T-helper 1 cell treated with Interleukin-12 subunit alpha and Interleukin-12 subunit beta and Interleukin-4 antibody, amounts not matched to agents 30 μg/mL and 1 μg/mL, for 36 hours (primary cell): ENCODE results near the gene AK9.
"Not testable (repeated sequence)": the region's sequence is repeated elsewhere in the genome, so short reads cannot be mapped to it uniquely, and the experiment has no call there.

Experiments used
- H3K27ac Mint-ChIP-seq: one replicate; pipeline ENCODE4 v1.8.0; 2021; ENCODE audit warnings: mild to moderate bottlenecking, mixed read lengths
- H3K27me3 Mint-ChIP-seq: one replicate; pipeline ENCODE4 v1.8.0; 2021; ENCODE audit warnings: low read depth, mixed read lengths
- H3K36me3 Mint-ChIP-seq: one replicate; pipeline ENCODE4 v1.8.0; 2021; ENCODE audit warnings: low read depth, mixed read lengths
- H3K4me1 Mint-ChIP-seq: one replicate; pipeline ENCODE4 v1.8.0; 2021; ENCODE audit warnings: low read depth, mixed read lengths
- H3K4me3 Mint-ChIP-seq: one replicate; pipeline ENCODE4 v1.8.0; 2021; ENCODE audit warnings: mild to moderate bottlenecking, moderate library complexity, mixed read lengths
- H3K9me3 Mint-ChIP-seq: one replicate; pipeline ENCODE4 v1.8.0; 2021; ENCODE audit warnings: mixed read lengths

Gene AK9

DNA sequence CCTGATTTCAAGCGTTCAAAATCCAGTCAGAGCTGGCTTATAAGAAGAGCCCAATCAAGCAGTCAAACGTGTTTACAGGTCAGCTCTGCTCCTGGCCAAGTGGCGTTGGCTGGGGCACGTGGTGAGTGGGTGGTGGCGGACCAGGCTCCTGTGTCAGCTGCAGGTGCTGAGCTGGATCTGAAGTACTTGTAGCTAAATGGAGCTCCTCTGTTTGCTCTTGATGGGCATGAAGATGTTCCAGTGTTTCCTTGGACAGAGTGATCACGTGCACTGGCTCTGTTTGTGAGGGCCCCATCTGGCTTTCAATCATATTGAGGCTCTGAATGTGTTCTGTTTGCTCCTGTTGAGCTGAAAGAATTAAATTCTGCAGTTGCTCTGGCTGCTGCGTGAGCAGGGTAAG is 225.2 kb downstream of the AK9 start:
- H3K4me1 Mint-ChIP-seq = peaks cover 41% of the 10 kb centered on the region
- H3K36me3 Mint-ChIP-seq = peaks cover 74% of the 10 kb centered on the region
- H3K27ac Mint-ChIP-seq = no peak overlapping the region

DNA sequence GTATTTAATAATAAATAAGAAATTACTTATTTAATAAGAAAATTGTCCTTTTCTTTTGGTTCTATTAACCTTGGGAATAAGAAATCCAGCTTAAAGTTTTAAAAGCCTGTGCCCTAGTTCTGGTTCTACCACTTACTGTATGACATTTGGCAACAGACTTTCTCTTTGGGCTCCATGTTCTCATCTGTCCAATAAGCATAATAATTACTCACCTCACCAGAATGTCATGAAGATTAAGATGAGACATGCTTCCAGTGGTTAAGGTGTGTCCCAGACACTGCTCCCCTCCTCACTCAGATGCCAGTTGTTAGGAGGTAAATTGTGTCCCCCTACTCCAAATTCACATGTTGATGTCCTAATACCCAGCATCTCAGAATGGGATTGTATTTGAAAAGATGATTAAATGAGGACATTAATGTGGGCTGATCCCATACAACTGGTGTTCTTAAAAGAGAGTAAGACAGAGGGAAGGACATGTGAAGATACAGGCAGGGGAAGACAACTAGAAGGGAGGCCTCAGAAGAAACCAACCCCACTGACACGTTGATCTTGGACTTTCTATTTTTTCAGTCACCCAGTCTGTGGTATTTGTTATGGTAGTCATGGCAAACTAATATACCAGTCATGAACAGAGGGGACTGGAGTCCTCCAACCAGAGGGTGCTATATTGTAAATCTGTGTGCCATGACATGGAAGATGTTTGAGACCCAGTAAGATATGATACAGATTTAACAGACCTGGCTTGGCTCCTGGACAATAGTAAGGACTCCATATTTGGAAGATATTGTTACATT is 229.1 kb downstream of the AK9 start:
- H3K36me3 Mint-ChIP-seq = peaks cover 42% of the 10 kb centered on the region
- no peak overlapping the region for H3K4me3 Mint-ChIP-seq
- peak overlapping the region; percentile 24 for H3K27ac Mint-ChIP-seq
- H3K4me1 Mint-ChIP-seq = peaks cover 47% of the 10 kb centered on the region
- H3K9me3 Mint-ChIP-seq = no peaks in the 10 kb centered on the region
- H3K27me3 Mint-ChIP-seq = no peaks in the 10 kb centered on the region

More for the DNA sequence above, 225.2 kb downstream of the AK9 start:
- no peaks in the 10 kb centered on the region for H3K9me3 Mint-ChIP-seq
- no peaks in the 10 kb centered on the region for H3K27me3 Mint-ChIP-seq
- no peak overlapping the region for H3K4me3 Mint-ChIP-seq

DNA sequence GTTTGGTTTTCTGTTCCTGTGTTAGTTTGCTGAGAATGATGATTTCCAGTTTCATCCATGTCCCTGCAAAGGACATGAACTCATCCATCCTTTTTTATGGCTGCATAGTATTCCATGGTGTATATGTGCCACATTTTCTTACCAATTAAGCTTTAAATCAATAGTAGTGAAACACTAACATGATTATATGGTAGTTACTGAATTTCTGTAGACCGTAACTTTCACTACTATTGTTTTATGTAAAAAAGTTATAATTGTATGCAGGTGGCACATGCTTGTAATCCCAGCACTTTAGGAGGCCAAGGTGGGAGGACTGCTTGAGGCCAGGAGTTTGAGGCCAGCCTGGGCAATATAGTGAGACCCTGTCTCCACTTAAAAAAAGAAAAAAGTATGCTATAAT is 229.8 kb downstream of the AK9 start:
- not testable (repeated sequence) for H3K27me3 Mint-ChIP-seq, H3K27ac Mint-ChIP-seq, H3K4me3 Mint-ChIP-seq

DNA sequence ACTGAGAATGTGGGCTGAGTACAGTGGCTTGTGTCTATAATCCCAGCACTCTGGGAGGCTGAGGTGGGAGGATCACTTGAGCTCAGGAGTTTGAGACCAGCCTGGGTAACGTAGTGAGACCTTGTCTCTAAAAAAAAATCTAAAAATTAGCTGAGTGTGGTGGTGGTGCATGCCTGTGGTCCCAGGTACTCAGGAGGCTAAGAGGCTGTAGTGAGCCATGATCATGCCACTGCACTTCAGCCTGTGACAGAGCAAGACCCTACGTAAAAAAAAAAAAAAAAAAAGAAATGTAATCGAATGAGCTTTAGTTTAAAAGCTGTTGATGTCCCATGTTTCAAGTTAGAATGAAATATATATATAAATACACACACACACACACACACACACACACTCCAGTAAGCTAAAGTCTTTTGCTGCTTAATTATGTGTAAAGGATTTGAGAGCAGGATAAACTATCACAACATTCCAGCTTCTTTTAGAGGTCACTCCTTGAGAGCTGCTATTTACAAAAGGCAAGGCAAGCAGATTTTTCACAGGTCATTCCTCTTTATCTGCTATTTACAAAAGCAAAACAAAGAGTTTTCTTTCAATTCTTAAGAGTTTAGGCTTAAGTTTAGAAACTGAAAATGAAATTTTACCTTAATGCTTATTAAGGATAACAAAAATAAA is 230.7 kb downstream of the AK9 start:
- peaks cover 29% of the 10 kb centered on the region for H3K36me3 Mint-ChIP-seq
- H3K4me1 Mint-ChIP-seq = peaks cover 47% of the 10 kb centered on the region

More for the DNA sequence above, 229.8 kb downstream of the AK9 start:
- Mint-ChIP-seq H3K36me3 (peaks cover 38% of the 10 kb centered on the region), H3K4me1 (peaks cover 51% of the 10 kb centered on the region)
- H3K9me3 Mint-ChIP-seq = not testable (repeated sequence)

DNA sequence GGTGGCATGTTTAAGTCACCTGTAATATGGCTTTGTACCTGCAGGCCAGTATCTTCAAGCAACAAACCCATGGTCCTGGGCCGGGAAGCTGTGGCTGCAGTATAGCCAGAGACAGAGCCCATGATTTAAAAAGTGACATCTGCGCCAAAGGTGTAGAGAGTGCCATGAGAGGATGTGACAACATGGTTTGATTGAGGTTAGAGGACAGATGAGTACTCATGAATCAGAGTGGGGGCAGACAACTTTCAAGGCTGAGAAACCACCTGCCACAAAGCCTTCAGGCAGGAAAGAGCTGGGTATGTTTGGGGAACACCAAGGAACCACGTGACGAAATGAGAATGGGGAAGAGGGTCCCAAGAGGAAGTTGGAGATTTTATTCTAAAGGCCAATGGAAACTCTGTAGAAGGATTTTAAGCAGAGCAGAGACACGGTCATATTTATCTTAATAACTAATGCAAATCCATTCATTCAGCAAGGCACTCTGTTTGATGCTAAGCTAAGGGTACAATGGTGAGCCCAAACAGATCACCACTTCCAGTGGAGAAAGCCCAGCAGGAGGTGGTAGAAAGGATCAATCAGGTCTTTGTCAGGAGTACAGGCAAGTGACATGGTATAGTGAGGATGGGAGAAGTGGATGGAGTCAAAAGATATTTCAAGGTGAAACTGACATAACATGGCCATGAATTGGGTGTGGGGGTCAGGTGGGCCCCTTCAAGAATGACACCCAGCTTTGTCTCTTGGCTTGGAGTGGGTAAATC is 232.0 kb downstream of the AK9 start:
- Mint-ChIP-seq H3K36me3 (peaks cover 23% of the 10 kb centered on the region), H3K27ac (peak overlapping the region; percentile 82), H3K27me3 (no peaks in the 10 kb centered on the region), H3K4me1 (peaks cover 50% of the 10 kb centered on the region), H3K4me3 (peak overlapping the region; percentile 26), H3K9me3 (no peaks in the 10 kb centered on the region)

More for the DNA sequence above, 230.7 kb downstream of the AK9 start:
- no peaks in the 10 kb centered on the region for H3K27me3 Mint-ChIP-seq
- H3K4me3 Mint-ChIP-seq = no peak overlapping the region
- no peaks in the 10 kb centered on the region for H3K9me3 Mint-ChIP-seq
- H3K27ac Mint-ChIP-seq = peak overlapping the region; percentile 19

DNA sequence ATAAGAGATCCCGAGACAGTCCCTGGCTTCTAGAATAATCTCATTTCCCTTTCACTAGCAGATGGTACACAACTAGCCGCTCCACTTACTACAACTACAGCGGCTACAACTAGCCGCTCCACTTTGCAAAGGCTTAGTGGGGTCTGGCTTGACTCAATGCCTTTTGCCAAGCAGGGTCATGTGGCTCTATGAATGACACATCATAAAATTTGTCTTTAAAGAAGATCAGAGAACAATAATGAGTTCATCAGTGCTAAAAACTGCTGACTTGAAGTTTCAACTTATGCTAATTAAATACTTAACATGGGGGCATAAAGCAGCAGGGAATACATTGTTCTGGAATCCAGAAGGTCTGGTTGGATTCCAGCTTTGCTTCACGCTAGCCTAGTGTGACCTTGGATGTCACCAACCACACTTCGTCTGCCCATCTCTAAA is 233.4 kb downstream of the AK9 start:
- H3K27me3 Mint-ChIP-seq = no peaks in the 10 kb centered on the region
- H3K9me3 Mint-ChIP-seq = no peaks in the 10 kb centered on the region
- peaks cover 52% of the 10 kb centered on the region for H3K4me1 Mint-ChIP-seq
- peak overlapping the region; percentile 55 for H3K27ac Mint-ChIP-seq
- H3K4me3 Mint-ChIP-seq = no peak overlapping the region
- peaks cover 24% of the 10 kb centered on the region for H3K36me3 Mint-ChIP-seq

DNA sequence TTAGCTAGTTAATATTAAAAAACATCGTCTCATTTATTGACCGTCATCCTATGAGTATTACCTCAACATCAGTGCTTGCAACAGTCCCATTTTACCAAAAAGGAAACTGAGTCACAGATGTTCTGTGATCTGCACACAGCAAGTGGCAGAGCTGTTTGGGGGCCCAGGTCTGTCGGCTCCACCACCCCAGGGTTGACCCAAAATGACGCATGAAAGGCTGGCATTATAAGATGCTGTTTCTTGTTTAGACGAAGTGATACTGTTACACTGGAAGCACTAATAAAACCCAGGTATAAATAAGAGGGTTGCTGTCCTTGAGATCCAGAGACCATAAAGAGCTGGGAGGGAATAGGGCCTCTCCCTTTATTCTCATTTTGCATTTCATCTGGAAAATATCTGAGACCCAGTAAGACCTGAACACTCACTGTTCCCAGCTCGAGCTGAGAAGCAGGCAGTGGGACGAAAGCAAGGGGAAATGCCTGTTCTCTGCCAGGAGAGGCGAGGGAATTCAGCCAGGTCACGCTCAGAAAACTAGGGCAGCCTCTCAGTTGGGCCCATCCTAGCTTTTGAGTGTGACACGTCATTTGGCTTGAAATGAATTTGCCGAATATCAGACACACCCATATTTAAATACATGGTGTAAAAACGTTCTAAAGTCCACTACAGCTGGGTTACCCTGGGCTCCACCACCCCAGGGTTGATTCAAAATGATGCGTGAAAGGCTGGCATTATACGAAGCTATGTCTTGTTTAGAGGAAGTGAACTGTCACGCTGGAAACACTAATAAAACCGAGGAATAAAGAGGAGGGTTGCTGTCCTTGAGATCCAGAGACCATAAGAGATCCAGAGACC is 234.1 kb downstream of the AK9 start:
- peak overlapping the region; percentile 49 for H3K4me3 Mint-ChIP-seq
- peak overlapping the region; percentile 55 for H3K27ac Mint-ChIP-seq
- H3K9me3 Mint-ChIP-seq = no peaks in the 10 kb centered on the region
- H3K36me3 Mint-ChIP-seq = peaks cover 19% of the 10 kb centered on the region
- H3K27me3 Mint-ChIP-seq = no peaks in the 10 kb centered on the region
- H3K4me1 Mint-ChIP-seq = peaks cover 52% of the 10 kb centered on the region

DNA sequence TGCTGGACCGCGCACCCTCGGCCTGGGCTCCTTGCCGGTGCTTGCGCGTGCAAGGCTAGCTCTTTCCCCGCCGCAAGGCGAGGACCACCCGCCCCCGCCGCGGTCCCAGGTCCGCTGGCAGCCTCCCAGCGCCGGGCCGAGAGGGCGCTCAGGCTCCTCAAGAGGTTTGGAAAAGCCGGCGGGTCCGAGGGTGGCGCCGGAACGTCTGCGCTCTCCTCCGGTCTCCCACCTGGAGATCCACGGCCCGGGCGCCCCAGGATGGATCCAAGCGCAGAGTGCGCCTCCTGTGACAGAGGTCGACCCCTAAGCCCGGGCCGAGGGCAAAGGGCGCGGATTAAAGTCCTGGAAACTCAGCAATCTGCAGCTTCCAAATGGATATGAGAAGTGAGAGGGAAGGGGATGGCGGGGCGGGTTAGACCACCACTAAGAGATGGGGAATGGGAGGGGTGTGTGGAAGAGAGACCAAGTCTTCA is 234.9 kb downstream of the AK9 start:
- H3K4me3 Mint-ChIP-seq = peak overlapping the region; percentile 49
- H3K27ac Mint-ChIP-seq = peak overlapping the region; percentile 26

DNA sequence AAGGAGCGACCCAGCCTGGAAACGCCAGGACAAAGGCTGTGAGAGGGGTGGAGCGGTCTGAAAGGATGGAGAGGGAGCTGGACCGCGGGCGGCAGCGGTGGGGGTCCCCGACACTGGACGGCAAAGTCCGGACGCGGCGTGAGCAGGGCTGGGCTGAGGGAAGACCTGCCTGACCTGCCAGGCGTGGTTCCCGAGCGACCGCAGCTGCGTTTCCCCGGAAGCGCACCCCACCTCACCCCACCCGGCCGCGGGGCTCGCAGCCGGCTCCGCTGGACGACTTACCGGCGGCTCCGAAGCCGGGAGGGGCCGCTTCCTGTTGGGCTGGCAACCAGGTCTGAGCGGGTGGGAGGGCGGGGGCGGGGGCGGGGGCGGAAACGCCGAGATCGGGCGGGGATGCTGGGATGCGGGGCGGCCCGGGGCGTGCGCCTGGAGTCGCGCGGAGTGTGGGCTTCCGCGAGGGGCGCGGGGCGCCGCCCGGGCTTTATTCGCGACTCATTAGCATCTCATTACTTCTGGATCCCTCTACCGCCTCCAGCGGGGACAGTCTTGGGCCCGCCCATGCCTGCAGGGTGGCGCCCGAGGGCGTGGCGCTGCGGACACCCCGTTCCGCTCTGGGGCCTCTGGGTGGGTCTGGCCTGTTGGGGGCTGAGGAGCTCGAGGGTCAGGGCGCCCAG is 235.4 kb downstream of the AK9 start, which contains the start of gene MICAL1:
Gene MICAL1 (minus strand): TSS at position 336 of the 674 bp plus-strand sequence. CDS start 1,576 bp downstream, outside the sequence.
- peaks cover 17% of the 10 kb centered on the region for H3K36me3 Mint-ChIP-seq
- H3K4me1 Mint-ChIP-seq = peaks cover 54% of the 10 kb centered on the region

More for the DNA sequence above, 234.9 kb downstream of the AK9 start:
- peaks cover 52% of the 10 kb centered on the region for H3K4me1 Mint-ChIP-seq
- H3K27me3 Mint-ChIP-seq = no peaks in the 10 kb centered on the region
- peaks cover 16% of the 10 kb centered on the region for H3K36me3 Mint-ChIP-seq
- H3K9me3 Mint-ChIP-seq = no peaks in the 10 kb centered on the region

DNA sequence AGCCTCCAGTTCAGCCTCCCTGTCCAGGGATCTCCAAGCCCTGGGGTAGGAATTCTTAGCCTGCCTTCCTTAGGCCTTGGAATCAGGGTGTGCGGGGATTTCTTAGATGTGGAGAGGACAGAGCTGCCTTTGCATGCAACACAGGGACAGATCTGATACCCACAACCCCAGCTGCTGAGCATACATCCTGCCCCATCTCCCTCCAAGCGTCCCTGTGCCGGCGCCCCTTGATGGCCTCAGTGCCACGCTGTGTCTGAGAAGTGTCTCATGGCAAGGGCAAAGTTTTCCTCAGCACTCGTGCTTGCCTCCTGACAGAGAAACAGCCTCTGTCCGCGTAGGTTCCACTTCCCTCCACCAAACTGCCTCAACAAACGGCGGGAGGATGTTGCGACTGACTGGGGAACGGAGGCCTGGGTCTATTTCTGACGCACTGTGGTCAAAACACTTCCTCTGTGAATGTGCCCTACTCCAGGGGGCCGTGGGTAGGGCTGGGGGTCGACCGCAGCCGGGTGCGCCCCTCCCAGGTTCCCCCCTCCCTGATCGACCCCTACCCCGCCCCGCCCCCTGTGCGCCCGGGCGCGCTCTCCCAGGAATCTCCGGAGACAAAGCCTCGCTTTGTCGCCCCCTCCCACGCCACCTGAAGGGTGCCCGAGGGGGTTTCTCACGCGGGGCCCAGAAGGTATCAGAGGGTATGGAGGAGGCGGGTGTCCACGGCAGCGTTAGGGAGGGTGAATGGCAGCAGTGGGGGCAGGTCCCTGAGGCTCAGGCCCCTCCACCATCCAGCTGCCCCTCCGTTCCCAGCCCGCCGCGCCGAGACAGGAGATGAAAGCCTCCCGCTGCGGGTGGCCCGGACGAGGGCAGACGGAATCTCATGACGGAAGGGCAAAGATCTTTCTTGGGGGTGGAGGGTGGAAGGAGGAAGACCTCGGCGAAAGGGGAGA is 236.2 kb downstream of the AK9 start:
- peak overlapping the region; percentile 97 for H3K4me3 Mint-ChIP-seq
- H3K27me3 Mint-ChIP-seq = no peaks in the 10 kb centered on the region
- peaks cover 56% of the 10 kb centered on the region for H3K4me1 Mint-ChIP-seq
- H3K36me3 Mint-ChIP-seq = peaks cover 22% of the 10 kb centered on the region
- peak overlapping the region; percentile 95 for H3K27ac Mint-ChIP-seq
- H3K9me3 Mint-ChIP-seq = no peaks in the 10 kb centered on the region

More for the DNA sequence above, 235.4 kb downstream of the AK9 start, which contains the start of gene MICAL1:
- Mint-ChIP-seq H3K9me3 (no peaks in the 10 kb centered on the region), H3K27me3 (no peaks in the 10 kb centered on the region), H3K27ac (peak within 1 kb of the TSS; percentile 95), H3K4me3 (peak within 1 kb of the TSS; percentile 97)

DNA sequence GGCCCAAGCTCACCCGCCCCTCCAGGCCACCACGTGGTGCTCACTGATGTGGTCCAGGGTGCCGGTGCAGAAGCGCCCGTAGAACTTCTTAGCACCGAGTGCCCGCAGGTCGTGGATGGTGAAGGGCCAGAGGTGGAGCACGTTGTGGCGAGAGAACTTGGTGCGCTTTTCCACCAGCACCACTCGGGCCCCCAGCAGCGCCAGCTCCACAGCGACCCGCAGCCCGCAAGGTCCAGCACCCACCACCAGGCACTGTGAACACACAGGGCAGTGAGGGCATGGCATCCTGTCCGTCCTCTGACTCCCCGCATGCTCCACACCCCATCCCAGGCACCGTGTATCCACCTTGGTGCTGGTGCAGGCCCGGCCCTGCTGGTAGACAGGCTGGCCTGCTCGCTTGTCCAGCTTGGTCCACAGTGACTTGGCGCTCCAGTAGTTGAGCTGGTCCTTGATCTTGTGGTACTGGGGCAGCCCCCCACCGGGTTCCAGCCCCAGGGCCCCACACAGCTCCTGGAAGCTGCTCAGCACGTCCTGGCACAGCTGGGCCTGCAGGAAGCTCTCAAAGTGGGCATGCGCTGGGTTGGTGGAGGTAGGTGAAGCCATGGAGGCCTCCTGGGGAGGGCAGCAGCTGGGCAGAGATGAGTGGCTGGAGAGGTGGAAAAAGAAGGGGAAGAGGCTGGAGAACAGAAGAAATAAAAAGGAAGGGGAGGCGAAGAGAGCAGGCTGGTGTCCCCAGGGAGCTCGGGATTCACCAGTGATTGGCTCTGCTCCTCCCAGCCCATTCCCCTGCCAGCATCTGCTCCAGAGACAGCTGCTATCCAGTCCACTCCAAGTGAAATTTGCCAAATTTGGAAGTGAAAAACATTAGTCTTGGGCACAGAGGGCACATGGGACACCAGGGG is 237.2 kb downstream of the AK9 start:
- peak overlapping the region; percentile 97 for H3K4me3 Mint-ChIP-seq
- peaks cover 53% of the 10 kb centered on the region for H3K4me1 Mint-ChIP-seq
- no peaks in the 10 kb centered on the region for H3K27me3 Mint-ChIP-seq
- H3K36me3 Mint-ChIP-seq = peaks cover 23% of the 10 kb centered on the region
- no peaks in the 10 kb centered on the region for H3K9me3 Mint-ChIP-seq
- peak overlapping the region; percentile 92 for H3K27ac Mint-ChIP-seq

DNA sequence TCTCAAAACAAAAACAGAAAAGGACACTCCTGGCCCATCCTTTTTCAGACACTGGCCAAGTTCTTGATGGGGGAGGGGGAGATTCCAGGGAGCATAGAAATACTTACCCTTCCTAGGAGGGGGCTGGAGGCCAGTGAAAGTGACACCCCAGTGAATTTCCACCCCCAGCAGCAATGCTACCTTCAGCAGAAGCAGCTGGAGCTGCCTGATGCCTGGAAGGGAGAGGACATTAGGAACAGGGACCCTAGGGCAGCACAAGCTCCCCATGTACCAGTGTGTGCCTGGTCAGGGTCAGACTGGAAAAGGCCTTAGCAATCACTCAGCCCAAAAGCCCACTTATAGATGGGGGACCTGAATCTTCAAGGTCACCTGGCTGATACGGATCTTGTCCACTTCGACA is 237.8 kb downstream of the AK9 start:
- Mint-ChIP-seq H3K27ac (no peak overlapping the region), H3K4me1 (peaks cover 54% of the 10 kb centered on the region), H3K36me3 (peaks cover 23% of the 10 kb centered on the region), H3K9me3 (no peaks in the 10 kb centered on the region), H3K27me3 (no peaks in the 10 kb centered on the region), H3K4me3 (no peak overlapping the region)
